ENCODE results near the gene ACBD6.

ACBD6 gene

DNA sequence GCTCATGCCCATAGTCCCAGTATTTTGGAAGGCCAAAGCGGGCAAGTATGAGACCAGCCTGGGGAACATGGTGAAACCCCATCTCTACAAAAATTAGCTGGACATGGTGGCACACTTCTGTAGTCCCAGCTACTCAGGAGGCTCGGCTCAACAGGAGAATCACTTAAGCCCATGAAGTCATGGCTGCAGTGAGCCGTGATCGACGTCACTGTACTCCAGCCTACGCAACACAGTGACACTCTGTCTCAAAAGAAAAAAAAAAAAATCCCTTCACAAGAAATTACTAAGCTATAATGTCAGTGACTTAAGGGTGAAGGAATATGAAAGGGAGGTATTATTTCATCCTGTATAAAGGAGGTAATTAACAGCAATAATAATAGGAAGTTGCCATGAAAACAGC, 99.8 kb downstream of the ACBD6 start:
- Histone ChIP-seq H3K36me3 (replicated peaks) (no peaks in the 10 kb centered on the region), H3K27ac (no peak overlapping the region), H3K4me3 (ENCODE audit: low read depth, low read length) (no peak overlapping the region), H3K27me3 (replicated peaks) (no peaks in the 10 kb centered on the region)
- in situ Hi-C loops (cut with HindIII; ENCODE audit: low pct_ligation_motif_present, low sequenced_read_pairs), result no loop called here
- TF ChIP-seq, protein P1, sequence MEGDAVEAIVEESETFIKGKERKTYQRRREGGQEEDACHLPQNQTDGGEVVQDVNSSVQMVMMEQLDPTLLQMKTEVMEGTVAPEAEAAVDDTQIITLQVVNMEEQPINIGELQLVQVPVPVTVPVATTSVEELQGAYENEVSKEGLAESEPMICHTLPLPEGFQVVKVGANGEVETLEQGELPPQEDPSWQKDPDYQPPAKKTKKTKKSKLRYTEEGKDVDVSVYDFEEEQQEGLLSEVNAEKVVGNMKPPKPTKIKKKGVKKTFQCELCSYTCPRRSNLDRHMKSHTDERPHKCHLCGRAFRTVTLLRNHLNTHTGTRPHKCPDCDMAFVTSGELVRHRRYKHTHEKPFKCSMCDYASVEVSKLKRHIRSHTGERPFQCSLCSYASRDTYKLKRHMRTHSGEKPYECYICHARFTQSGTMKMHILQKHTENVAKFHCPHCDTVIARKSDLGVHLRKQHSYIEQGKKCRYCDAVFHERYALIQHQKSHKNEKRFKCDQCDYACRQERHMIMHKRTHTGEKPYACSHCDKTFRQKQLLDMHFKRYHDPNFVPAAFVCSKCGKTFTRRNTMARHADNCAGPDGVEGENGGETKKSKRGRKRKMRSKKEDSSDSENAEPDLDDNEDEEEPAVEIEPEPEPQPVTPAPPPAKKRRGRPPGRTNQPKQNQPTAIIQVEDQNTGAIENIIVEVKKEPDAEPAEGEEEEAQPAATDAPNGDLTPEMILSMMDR (IDR thresholded peaks at IDR 0.05; ENCODE audit: low read depth, low read length, missing control alignments), result no peak
- no peak for DNase-seq

GRCh38 chr1:180402001-180402400, 100.4 kb downstream of the ACBD6 start:
- Histone ChIP-seq H3K27ac (no peak overlapping the region), H3K4me3 (ENCODE audit: low read depth, low read length) (no peak overlapping the region), H3K36me3 (replicated peaks) (no peaks in the 10 kb centered on the region), H3K27me3 (replicated peaks) (no peaks in the 10 kb centered on the region)
- TF ChIP-seq, protein P1 (IDR thresholded peaks at IDR 0.05; ENCODE audit: low read depth, low read length, missing control alignments), result no peak
- DNase-seq, result no peak
- in situ Hi-C loops (cut with HindIII; ENCODE audit: low pct_ligation_motif_present, low sequenced_read_pairs), result no loop called here

DNA sequence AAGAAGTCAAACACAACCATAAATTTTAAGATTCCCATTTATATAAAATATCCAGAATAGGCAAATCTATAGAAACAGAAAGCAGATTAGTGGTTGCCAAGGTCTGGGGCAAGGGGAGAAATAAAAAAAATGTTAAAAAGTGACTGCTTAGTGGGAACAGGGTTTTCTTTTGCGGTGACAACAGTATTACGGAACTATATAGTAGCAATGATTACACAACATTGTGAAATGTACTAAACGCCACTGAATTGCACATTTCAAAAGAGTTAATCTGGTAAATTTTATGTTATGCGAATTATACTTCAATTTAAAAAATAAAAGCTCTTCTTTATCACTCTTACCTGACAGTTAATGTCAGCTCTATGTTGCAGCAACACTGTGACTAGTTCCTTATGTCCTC, 105.2 kb downstream of the ACBD6 start:
- H3K27ac ChIP-seq, result no peak overlapping the region
- DNase-seq, result no peak
- H3K36me3 ChIP-seq (replicated peaks), result no peaks in the 10 kb centered on the region
- TF ChIP-seq, protein P1 (IDR thresholded peaks at IDR 0.05; ENCODE audit: low read depth, low read length, missing control alignments), result no peak
- H3K4me3 ChIP-seq (ENCODE audit: low read depth, low read length), result no peak overlapping the region
- in situ Hi-C loops (cut with HindIII; ENCODE audit: low pct_ligation_motif_present, low sequenced_read_pairs), result no loop called here
- H3K27me3 ChIP-seq (replicated peaks), result no peaks in the 10 kb centered on the region

DNA sequence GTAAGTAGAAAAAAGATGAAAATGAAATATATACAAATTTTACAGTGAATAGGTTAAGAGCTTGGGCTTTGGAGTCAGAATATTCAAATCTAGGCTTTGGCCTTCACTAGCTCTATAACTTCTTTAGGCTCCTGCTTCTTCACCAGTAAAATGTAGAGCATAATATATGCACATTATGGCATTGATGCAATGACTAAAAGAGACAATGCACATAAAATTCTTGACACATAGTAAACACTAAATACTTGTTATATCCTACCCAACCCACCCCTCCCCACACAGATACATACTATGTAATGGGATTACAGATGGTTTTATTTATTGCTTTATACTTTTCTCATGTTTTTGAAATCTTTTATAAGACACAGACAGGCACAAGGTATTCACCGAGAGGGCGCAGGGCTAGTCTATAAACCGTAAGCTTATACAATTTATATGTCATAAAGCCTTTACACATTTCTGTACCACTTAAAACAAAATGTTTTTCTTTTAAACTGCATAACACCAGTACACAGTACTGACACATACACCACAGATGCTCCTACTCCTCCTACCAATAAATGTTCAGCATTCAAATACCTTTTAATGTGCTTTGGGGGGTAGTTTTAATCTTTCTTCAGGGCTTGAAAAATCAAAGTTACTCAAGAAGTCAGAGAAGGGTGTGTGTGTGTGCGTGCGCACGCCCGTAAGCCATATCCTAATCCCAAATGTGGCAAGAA, 109.8 kb downstream of the ACBD6 start:
- TF ChIP-seq, protein P1 (IDR thresholded peaks at IDR 0.05; ENCODE audit: low read depth, low read length, missing control alignments), result no peak
- DNase-seq, result no peak
- Histone ChIP-seq H3K4me3 (ENCODE audit: low read depth, low read length) (no peak overlapping the region), H3K27me3 (replicated peaks) (no peaks in the 10 kb centered on the region), H3K27ac (no peak overlapping the region), H3K36me3 (replicated peaks) (no peaks in the 10 kb centered on the region)
- in situ Hi-C loops (cut with HindIII; ENCODE audit: low pct_ligation_motif_present, low sequenced_read_pairs), result no loop called here

DNA sequence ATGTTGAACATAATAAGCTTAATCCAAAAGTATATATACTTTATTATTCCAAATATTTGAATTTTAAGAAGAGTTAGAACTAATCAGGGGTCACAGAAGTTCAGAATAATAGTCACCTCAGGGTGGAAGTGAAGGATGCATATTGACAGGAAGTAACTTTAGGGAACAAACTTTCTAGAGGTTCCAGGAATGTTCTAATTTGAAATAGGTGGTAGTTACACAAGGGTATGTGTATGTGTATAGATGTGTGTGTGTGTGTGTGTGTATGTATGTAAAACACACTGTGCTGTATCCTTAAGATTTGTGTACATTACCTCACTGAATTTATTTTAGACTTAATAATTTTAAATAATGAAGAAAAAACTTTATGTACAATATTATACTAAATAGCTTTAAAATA, 110.4 kb downstream of the ACBD6 start:
- Histone ChIP-seq H3K36me3 (replicated peaks) (no peaks in the 10 kb centered on the region), H3K27ac (no peak overlapping the region), H3K4me3 (ENCODE audit: low read depth, low read length) (no peak overlapping the region), H3K27me3 (replicated peaks) (no peaks in the 10 kb centered on the region)
- TF ChIP-seq, protein P1 (IDR thresholded peaks at IDR 0.05; ENCODE audit: low read depth, low read length, missing control alignments), result no peak
- DNase-seq, result no peak
- in situ Hi-C loops (cut with HindIII; ENCODE audit: low pct_ligation_motif_present, low sequenced_read_pairs), result no loop called here

GRCh38 chr1:180387413-180387812, 115.0 kb downstream of the ACBD6 start:
- DNase-seq, result no peak
- in situ Hi-C loops (cut with HindIII; ENCODE audit: low pct_ligation_motif_present, low sequenced_read_pairs), result no loop called here
- H3K27me3 ChIP-seq (replicated peaks), result no peaks in the 10 kb centered on the region
- H3K36me3 ChIP-seq (replicated peaks), result no peaks in the 10 kb centered on the region
- H3K27ac ChIP-seq, result no peak overlapping the region
- TF ChIP-seq, protein P1 (IDR thresholded peaks at IDR 0.05; ENCODE audit: low read depth, low read length, missing control alignments), result no peak
- H3K4me3 ChIP-seq (ENCODE audit: low read depth, low read length), result no peak overlapping the region

All from brain microvascular endothelial cell (primary cell).